HG03025 (cell line): ENCODE measurements around the gene ARHGEF4.

ENCODE experiments used
- ATAC-seq: cut with Tn5 transposase; IDR thresholded peaks from one replicate; pipeline ENCODE4 v1.9.1; 2021; ENCODE audit warnings: mild to moderate bottlenecking, moderate library complexity; ENCODE audit not compliant: unreplicated experiment, low FRiP score

The ARHGEF4 gene

GRCh38 chr2:131045286-131046027 lies 208.7 kb downstream of the ARHGEF4 start:
- no peak for ATAC-seq

DNA sequence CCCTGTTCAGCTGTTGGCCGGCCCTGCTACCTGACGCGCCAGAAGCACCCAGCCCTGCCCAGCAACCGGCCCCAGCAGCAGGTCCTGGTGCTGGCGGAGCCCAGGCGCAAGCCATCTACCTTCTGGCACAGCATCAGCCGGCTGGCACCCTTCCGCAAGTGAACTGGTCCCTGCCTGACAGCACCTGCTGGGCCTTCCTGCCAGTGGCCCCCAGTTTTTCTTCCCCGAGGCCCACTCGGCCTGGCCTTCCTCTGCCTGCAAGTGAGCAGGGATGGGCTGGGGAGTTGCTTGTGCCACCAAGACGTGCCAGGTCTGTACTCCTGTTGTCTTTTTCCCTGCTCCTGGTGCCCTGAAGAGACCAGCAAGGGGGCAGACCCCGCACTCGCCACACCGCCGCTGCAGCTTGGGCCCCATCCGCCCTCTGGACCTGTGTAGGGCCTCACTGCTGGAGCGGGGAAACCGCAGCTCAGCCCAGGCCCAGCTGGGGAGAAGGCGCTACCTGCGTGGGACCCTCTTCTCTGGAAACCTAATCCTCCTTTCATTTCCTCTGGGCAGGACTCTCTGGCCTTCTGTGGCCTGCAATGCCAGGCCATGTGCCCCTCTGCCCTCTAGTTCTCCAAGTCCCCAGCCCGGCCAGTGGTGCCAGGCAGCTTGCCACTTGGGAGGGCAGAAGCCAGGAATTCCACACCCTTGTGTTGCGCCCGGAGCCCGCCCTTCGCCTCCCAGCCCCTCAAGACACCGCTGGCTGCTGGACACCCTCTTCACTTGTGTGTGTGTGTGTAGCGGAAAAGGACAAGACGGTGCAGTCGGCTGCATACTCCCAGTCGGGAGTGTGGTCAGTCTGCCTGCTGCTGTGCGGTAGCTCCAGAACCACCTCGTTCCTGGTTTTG lies 209.6 kb downstream of the ARHGEF4 start:
- ATAC-seq, result no peak

DNA sequence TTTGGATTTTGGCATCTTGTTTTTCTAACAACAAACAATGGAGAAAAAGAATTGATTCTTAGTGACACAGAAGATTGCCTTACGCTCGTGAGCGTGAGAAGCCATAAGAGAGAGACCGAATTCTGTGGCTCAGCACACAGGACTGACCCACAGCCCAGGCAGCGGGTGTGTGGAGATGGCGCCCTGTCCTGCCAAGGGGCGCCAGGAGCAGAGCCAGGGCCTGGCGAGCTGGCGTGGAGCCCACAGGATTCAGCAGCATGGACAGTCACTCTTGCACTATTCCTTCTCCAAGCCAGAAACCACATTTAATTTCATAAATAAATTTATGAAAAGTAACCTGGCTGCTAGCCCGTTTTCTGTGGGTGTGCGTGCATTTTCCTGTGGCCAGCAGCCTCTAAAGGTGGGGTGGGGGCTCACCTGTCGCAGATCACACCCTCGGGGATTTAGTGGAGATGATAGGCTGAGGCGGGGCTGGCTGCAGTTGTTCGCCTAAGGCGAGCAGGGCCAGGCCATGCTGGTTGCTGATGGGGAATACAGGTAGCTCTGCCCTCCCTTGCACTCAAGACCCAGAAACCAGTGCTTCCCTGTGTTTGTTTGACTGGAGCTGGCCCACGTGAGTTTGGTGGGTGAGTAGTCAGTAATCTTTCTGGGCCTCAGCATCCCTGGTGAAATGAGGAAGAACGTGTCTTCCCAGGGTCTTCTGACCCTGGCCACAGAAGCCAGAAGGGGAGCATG lies 210.4 kb downstream of the ARHGEF4 start:
- ATAC-seq, result no peak

DNA sequence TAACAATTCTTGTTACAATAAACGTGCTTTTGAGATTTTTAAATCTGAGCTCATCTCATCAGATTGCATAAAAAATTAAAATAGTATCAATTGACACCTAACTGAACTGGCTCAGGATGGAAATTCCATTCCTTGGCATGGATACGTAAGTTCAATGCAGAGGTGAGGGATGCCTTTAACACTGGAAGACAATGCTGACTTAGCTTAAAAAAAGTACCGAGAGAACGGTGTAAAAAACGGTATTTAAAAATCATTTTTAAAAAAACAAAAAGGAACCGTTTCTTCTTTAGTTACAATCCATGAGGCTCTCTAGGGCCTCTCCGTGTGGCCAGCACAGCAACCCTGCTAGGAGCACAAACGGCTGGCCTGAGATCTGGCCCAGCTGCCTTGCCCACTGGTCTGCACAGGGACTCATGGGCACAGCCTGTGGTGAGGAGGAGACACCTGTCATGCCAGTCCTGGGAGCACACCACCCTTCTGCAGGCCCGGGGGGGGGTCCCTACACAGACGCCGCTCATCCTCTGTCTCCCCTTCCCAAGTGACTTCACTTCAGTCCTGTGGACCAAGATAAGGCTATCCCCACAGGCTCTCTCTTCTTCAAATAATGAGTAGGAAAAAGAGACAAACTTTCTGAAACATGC lies 211.3 kb downstream of the ARHGEF4 start:
- no peak for ATAC-seq

GRCh38 chr2:131048641-131049040 lies 211.9 kb downstream of the ARHGEF4 start:
- no peak for ATAC-seq

DNA sequence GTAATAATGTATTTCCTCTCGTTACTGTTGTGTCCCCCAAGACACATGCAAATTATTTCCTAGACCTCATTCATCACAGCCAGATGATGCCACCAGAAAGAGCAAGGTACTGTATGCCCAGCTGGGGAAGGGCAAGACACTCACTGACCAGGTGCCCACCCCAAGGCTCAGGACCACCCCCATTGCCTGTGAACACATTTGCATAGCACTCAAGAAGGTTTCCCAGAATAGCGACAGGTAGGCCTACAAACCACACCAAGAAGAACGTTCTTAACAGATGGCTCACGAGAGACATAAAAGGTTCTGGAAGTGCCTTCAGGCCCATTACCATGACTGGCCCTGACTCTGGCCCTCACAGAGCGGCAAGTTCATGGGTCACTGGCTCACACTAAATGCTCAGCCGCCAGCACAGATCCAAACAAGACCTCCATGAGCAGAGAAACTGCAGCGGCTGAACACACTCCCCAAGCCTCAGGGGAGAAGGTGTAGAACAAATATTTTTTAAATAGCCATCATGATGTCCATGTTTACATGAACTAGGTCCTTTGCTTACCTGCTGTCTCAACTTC lies 212.5 kb downstream of the ARHGEF4 start:
- no peak for ATAC-seq

GRCh38 chr2:131050896-131051295 lies 214.2 kb downstream of the ARHGEF4 start:
- no peak for ATAC-seq

- ATAC-seq, result no peak
These were observed 216.1 kb downstream of the ARHGEF4 start for GRCh38 chr2:131052741-131053263.

DNA sequence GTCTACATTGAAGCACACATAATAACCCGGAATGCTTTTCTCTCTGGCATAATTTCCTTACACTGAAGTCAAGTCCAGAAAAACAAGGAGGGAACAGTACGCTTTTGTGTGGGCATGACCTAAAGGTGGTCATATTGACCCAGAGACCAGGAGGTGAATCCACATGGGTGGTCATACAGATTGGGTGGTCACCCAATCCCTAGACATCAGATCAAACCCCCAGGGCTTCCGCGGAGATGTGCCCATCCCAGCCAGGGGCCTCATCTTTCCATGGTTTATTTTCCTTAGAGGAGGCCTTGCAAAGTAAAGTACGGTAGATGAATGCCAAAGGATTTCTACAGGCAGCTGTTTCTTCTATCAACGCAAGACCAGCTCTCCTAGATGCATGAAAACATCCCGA lies 217.8 kb downstream of the ARHGEF4 start:
- no peak for ATAC-seq

DNA sequence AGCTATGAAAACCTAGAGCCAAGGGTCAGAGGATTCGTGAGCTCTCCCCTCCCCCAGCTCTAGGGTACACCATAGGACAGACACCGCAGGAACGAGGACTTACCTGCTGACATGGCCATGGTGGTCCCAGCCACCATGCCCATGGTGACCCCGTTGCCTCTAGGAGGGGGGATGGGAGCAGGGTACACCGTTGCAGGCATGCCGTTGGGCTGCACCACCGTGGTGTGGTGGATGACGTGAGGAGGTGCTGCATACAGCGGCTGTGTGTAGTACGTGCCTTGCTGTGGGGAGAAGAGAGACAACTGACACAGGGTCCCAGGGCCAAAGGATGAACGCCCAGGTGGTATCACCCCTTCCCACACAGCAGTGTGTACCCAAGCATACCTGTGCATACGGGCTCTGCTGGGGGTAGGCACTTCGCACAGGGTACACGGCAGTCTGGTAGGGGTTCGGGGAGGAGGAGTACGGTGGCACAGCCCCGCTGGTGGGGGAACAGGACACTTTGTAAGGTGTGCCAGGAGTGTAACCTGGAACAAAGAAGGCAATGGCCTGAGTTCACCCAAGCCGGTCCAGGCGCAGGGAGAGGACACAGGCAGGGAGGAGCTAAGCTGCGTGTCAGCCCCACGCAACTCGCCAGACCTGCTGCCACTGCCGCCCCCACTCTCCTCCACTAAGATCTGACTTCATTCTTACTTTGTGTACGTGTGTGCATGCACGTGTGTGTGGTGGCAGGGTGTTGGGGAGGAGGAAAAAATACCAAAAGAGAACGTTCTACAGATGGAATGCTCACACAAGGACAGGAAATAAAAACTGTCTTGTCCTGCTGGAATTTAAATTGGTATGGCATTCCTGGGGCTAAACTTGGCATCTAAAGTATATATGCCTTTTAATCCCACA lies 218.7 kb downstream of the ARHGEF4 start:
- ATAC-seq, result no peak

DNA sequence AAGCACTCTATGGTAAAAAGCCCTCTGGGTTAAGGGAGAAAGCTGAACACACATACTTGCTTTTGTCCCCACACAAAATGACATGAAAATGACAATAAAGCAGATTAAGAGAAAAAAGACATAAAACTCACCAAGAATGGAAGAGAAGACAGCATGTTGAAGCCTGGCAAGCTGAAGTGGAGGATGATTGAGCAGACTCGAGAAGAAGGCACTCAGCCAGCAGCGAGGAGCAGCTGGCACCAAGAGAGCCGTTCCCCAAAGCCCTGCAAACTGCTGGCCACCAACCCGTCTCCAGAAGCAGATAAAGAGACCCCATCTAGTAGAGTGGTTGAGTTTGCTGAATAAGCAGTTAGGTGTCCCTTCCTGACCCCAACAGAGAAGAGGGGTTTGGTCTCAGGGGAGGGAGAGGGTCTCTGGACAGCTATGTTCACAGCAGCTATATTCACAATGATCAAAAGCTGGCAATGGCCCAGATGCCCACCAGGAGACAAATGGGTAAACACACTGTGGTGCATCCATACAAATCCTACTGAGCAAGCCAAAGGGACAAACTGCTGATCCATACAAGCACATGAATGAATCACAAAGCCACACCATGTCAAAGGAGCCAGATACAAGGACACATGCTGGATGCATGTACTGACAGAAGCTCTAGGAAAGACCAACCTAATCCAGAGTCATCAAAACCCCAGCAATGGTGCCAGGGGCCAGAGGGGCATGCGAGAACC lies 219.7 kb downstream of the ARHGEF4 start:
- ATAC-seq, result no peak

DNA sequence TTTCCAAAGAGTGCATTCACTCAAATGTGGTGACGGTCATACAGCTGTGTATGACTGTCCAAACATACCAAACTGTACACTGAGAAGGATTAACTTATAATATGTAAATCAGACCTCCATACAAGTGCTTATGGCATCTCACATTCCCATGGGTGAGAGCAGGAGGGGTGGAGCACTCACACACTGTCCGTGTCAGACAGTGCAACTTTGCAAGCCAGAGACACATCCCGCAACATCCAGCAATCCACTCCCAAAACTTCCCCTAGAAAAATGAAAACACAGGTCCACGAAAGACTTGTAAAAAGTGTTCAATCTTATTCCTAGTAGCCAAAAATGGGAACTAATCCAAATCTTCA lies 220.2 kb downstream of the ARHGEF4 start:
- ATAC-seq, result no peak

GRCh38 chr2:131058214-131058843 lies 221.6 kb downstream of the ARHGEF4 start:
- no peak for ATAC-seq

- ATAC-seq, result no peak
These were observed 222.2 kb downstream of the ARHGEF4 start for GRCh38 chr2:131058920-131059319.

- ATAC-seq, result no peak
These were observed 227.0 kb downstream of the ARHGEF4 start for GRCh38 chr2:131063501-131064283.

GRCh38 chr2:131064589-131065512 lies 228.1 kb downstream of the ARHGEF4 start:
- no peak for ATAC-seq
